AG09309 (cell line): ENCODE results near the gene C22orf42.

Experiments used
- DNase-seq: peaks from one replicate; pipeline ENCODE4 v3.0.0-alpha.2; 2010; ENCODE audit warnings: low read depth
- H3K4me3 ChIP-seq: 2 replicates; pipeline ENCODE4 v1.5.1; 2011; ENCODE audit warnings: mild to moderate bottlenecking, low read depth, low read length, moderate library complexity; ENCODE audit not compliant: control insufficient read depth
- TF ChIP-seq, protein P1 (sequence below): IDR thresholded peaks from 2 replicates; pipeline ENCODE4 v1.5.1; 2011; ENCODE audit warnings: mild to moderate bottlenecking, low read depth, low read length, inconsistent platforms; ENCODE audit not compliant: insufficient read depth, control insufficient read depth; ENCODE audit errors: missing control alignments

The C22orf42 gene

DNA sequence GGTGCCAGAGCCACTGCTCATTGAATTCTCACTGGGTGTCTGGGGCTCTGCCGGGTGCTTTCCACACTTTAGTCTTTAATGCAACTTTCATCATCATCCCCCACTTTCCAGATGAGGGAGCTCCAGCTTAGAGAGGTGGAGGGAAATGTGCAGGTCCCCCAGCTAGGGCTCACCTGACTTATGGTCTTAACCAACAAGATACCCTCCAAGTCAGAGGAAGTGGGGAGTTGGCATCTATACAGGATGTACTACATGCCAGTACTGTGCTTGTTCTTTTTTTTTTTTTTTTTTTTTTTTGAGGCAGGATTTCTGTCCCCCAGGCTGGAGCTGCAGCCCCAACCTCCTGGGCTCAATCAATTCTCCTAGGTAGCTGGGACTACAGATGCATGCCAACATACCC is 26.3 kb downstream of the C22orf42 start:
- TF ChIP-seq, protein P1, sequence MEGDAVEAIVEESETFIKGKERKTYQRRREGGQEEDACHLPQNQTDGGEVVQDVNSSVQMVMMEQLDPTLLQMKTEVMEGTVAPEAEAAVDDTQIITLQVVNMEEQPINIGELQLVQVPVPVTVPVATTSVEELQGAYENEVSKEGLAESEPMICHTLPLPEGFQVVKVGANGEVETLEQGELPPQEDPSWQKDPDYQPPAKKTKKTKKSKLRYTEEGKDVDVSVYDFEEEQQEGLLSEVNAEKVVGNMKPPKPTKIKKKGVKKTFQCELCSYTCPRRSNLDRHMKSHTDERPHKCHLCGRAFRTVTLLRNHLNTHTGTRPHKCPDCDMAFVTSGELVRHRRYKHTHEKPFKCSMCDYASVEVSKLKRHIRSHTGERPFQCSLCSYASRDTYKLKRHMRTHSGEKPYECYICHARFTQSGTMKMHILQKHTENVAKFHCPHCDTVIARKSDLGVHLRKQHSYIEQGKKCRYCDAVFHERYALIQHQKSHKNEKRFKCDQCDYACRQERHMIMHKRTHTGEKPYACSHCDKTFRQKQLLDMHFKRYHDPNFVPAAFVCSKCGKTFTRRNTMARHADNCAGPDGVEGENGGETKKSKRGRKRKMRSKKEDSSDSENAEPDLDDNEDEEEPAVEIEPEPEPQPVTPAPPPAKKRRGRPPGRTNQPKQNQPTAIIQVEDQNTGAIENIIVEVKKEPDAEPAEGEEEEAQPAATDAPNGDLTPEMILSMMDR, result no peak
- DNase-seq, result no peak
- H3K4me3 ChIP-seq, result no peak overlapping the region

DNA sequence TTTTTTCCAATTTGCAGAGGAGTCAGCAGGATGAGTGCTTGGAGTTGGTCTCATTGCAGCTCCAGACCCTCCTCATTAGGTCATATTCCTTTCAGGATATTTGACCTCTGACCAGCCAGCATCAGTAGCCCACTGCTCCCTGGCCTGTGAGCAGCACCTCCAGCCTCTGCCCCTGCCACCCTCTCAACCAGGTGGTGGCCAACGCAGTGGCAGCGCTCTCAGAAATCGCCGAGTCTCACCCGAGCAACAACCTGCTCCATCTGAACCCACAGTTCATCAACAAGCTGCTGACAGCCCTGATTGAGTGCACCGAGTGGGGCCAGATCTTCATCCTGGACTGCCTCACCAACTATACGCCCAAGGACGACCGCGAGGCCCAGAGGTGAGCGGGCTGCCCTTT is 27.0 kb downstream of the C22orf42 start:
- DNase-seq, result no peak
- TF ChIP-seq, protein P1, result no peak
- H3K4me3 ChIP-seq, result no peak overlapping the region

DNA sequence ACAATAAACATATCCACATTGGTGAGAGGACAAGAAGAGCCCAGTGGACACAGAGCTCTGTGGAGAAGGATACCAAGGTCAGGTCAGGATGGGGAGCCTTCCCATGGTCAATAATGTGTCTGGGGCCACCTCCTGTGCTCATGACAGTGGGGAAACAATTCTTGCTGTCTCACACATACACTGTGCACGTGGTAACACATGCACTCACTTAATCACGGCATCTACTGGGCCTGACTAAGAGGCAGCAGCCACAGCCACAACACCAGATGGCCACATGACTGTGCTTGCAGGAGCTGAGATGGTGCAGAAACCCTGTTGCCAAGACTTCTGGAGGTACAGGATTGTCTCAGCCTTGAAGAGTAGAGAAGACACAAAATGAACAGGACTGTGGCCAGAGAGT is 28.6 kb downstream of the C22orf42 start:
- TF ChIP-seq, protein P1, result no peak
- no peak overlapping the region for H3K4me3 ChIP-seq
- DNase-seq, result no peak

DNA sequence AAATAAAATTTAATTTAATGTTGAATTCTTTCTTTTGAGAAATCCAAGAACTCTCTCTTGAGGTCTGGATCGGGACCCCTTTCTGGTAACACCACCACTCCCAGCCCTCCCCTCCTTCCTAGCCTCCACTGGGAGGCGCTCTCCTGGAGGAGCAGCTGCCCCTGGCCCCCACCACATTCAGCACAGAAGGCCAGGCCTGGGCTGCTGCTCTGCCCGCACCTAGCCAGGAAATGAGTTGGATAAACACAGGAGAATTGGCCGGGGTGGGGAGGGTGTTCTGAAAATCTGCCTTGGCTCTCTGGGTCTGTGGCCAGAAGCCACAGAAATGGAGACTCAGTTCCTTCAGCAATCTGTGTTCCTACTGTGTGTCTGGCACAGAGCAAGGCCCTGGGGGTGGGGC is 31.2 kb downstream of the C22orf42 start:
- H3K4me3 ChIP-seq, result no peak overlapping the region
- TF ChIP-seq, protein P1, result no peak
- DNase-seq, result no peak

DNA sequence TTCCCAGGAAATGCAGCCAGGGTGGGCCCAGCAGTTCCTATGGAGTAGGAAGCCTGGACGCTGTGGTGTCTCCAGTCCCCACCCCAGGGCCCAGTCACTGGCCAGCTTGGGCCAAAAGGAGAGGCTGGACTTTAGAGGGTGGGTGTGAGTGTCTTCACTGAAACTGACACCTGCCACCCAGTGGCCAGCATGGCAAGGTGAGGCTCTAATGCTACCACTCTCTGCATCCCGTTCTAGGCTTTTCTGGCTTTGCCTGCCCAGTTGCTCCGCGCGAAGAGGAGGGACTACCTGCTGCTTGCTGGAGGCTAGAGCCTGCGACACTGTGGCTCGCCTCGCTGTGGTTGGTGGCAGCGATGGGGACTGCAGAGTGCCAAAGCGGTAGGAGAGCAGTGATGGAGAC is 35.4 kb downstream of the C22orf42 start:
- no peak overlapping the region for H3K4me3 ChIP-seq
- DNase-seq, result no peak
- TF ChIP-seq, protein P1, result no peak

DNA sequence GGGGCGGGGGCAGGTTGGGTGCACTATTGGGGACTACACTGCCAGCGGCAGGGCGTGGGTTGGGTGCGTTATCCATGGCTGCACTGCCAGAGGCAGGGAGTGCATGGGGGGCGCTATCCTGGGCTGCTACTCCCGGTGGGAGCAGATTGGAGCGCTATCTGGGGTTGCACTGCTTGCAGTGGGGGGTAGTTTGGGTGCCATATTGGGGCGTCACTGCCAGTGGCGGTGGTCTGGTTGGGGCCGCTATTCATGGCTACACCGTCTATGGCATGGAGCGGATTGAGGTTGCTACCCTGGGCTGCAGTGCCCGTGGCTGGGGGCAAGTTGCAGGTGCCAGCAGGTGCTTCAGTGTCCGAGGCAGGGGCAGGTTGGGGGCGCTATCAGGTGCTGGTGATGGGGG is 36.2 kb downstream of the C22orf42 start:
- no peak overlapping the region for H3K4me3 ChIP-seq
- no peak for DNase-seq
- TF ChIP-seq, protein P1, result no peak

DNA sequence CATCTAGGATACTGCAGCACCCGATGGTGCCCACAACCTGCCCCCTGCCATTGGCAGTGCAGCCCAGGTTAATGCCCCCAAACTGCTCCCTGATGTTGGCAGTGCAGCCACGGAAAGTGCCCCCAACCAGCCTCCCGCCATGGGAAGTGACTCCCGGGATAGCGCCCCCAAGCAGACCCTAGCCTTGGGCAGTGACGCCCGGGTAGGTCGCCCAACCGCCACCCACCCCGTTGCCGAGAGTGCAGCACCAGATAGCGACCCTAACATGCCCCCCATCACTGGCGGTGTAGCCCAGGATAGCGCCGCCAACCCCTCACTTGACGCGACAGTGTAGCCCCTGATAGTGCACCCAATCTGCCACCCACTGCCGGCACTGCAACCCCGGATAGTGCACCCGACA is 38.5 kb downstream of the C22orf42 start:
- no peak overlapping the region for H3K4me3 ChIP-seq
- TF ChIP-seq, protein P1, result no peak
- no peak for DNase-seq
